PC-3 (cell line): Measurements from ENCODE around the gene DNM2.
"Not testable (repeated sequence)": the region's sequence is repeated elsewhere in the genome, so short reads cannot be mapped to it uniquely, and the experiment has no call there.

Experiments used
- EZH2 ChIP-seq: fragments of 300-600 bp; sonication (generic); IDR thresholded peaks from one replicate; pipeline ENCODE4 v1.6.1; 2017; ENCODE audit warnings: antibody characterized with exemption, mild to moderate bottlenecking, low read length; ENCODE audit not compliant: unreplicated experiment
- EZH2phosphoT487 ChIP-seq: fragments of 300-600 bp; sonication (generic); IDR thresholded peaks from 2 replicates; pipeline ENCODE4 v1.6.1; 2018; ENCODE audit warnings: mild to moderate bottlenecking, antibody characterized with exemption, low read length, borderline replicate concordance

- not testable (repeated sequence) for TF ChIP-seq EZH2, EZH2phosphoT487
Measured at GRCh38 chr19:10856899-10857298, 139.0 kb downstream of the DNM2 start.
